HL-60/S4 treated with retinoic acid at 250 ng/mL for 4 days and 3 days (cell line): Measurements from ENCODE around the gene POU4F3.

Experiments
- in situ Hi-C: fragments of 300-500 bp; cut with MboI; formaldehyde crosslinking; loops from 2 replicates; pipeline ENCODE4 v1.7.0; 2022; ENCODE audit warnings: low sequenced_read_pairs

The POU4F3 gene

GRCh38 chr5:146338774-146339714 lies at the start of gene POU4F3:
POU4F3 (plus strand) TSS chr5:146338839; CDS start chr5:146339113, 274 bp downstream.
- in situ Hi-C loops: no loop called here

- in situ Hi-C loops: loop anchor here (10.0 kb wide), 1 partner anchor 134 kb away; no protein-coding TSS in a partner anchor
Observed at GRCh38 chr5:146290318-146290717, 48.3 kb upstream of the POU4F3 start.

GRCh38 chr5:146291421-146292074 lies 47.1 kb upstream of the POU4F3 start:
- in situ Hi-C loops: loop anchor here (10.0 kb wide), 1 partner anchor 133 kb away; no protein-coding TSS in a partner anchor

- in situ Hi-C loops: loop anchor here (10.0 kb wide), 1 partner anchor 129 kb away; no protein-coding TSS in a partner anchor
Observed at GRCh38 chr5:146296245-146296644, 42.4 kb upstream of the POU4F3 start.

- in situ Hi-C loops: loop anchor here (10.0 kb wide), 1 partner anchor 126 kb away; no protein-coding TSS in a partner anchor
Observed at GRCh38 chr5:146298920-146299319, 39.7 kb upstream of the POU4F3 start.

GRCh38 chr5:146301626-146302025 lies 37.0 kb upstream of the POU4F3 start:
- in situ Hi-C loops: no loop called here

GRCh38 chr5:146302406-146302805 lies 36.2 kb upstream of the POU4F3 start:
- in situ Hi-C loops: no loop called here

- in situ Hi-C loops: no loop called here
Observed at GRCh38 chr5:146306838-146307237, 31.8 kb upstream of the POU4F3 start.

GRCh38 chr5:146307796-146308195 lies 30.8 kb upstream of the POU4F3 start:
- in situ Hi-C loops: no loop called here

- in situ Hi-C loops: no loop called here
Observed at GRCh38 chr5:146310540-146310939, 28.1 kb upstream of the POU4F3 start.

GRCh38 chr5:146311278-146311677 lies 27.4 kb upstream of the POU4F3 start:
- in situ Hi-C loops: no loop called here

GRCh38 chr5:146313027-146313426 lies 25.6 kb upstream of the POU4F3 start:
- in situ Hi-C loops: no loop called here

- in situ Hi-C loops: no loop called here
Observed at GRCh38 chr5:146321571-146321970, 17.1 kb upstream of the POU4F3 start.

- in situ Hi-C loops: no loop called here
Observed at GRCh38 chr5:146327257-146327870, 11.3 kb upstream of the POU4F3 start.

GRCh38 chr5:146327989-146328388 lies 10.7 kb upstream of the POU4F3 start:
- in situ Hi-C loops: no loop called here

- in situ Hi-C loops: no loop called here
Observed at GRCh38 chr5:146329697-146330096, 8.9 kb upstream of the POU4F3 start.

- in situ Hi-C loops: no loop called here
Observed at GRCh38 chr5:146331423-146331822, 7.2 kb upstream of the POU4F3 start.

GRCh38 chr5:146334074-146334533 lies 4.5 kb upstream of the POU4F3 start:
- in situ Hi-C loops: no loop called here

- in situ Hi-C loops: no loop called here
Observed at GRCh38 chr5:146336197-146336596, 2.4 kb upstream of the POU4F3 start.

GRCh38 chr5:146337264-146337904 lies 1.3 kb upstream of the POU4F3 start:
- in situ Hi-C loops: no loop called here

- in situ Hi-C loops: no loop called here
Observed at GRCh38 chr5:146337928-146338327, 711 bp upstream of the POU4F3 start.
